ENCODE measurements around the gene PPP1R3C.

The PPP1R3C gene

DNA sequence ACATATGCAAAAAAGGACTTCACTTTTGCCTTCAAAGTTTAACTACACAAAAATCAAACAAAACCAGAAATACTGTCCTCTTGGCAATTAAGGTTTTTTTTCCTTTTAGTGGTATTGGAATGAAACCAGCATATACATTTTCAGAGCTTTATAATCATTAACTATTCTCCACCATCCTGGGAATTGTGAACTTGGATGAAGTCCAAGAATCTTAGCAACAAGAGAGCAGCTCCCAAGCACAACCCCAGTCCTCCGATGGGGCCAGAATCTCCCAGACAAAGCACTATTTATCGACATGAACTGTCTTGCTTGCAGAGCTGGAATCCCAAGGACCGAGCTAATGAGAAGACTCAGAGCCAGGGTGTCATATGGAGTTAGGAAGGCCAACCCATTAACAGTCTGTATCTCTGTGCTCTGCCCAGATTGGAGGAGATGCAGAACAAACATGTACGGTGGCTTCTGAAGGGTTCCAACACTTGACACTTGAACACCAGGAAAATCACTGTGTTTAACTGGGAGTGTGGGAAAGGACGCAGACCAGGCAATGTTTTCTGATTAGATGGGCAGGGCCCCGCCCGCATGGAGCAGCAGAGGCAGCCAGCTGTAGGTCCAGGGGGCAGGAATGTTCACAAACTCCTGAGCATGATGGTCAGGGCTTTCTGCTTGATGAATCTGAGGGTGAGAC, 35.5 kb downstream of the PPP1R3C start:
- FAIRE-seq = no peak

GRCh38 chr10:91596825-91597196, 36.1 kb downstream of the PPP1R3C start:
- FAIRE-seq = no peak

DNA sequence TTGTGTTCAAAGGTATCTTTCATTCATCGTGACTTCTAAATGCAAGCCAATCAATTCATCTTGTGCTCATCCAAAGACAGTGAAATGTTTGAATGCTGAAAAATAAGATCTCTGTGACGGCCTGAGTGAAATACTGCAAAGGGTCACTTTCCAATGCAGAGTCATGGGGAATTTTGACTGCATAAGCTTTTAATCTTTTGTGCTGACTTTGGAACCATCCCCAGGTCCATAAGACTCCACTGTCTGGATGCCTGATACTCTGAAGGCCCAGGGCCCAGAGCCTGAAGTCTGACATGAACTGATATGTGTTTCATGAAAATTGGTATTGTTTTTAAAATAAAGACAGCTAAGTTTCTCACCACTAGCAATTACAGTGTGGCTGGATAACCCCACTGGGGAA, 39.0 kb downstream of the PPP1R3C start:
- no peak for FAIRE-seq

DNA sequence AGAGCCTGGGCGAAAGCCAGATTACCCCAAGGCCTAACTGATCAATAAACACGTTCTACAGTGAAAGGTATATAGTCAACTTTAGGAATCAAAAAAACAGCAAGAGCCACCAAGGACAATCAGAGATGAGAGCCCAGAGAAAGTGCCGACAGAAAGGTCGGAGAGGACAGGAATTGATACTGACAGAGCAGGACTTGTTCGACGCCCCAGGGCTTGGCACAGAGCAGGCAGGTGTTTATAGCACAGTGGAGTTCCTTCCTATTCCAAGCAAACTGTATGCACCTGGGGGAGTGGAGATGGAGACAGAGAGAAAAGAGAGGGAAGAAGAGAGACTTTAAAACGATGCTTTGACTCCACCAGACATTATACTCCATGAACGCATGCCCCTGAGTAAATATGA, 39.5 kb downstream of the PPP1R3C start:
- FAIRE-seq = no peak

DNA sequence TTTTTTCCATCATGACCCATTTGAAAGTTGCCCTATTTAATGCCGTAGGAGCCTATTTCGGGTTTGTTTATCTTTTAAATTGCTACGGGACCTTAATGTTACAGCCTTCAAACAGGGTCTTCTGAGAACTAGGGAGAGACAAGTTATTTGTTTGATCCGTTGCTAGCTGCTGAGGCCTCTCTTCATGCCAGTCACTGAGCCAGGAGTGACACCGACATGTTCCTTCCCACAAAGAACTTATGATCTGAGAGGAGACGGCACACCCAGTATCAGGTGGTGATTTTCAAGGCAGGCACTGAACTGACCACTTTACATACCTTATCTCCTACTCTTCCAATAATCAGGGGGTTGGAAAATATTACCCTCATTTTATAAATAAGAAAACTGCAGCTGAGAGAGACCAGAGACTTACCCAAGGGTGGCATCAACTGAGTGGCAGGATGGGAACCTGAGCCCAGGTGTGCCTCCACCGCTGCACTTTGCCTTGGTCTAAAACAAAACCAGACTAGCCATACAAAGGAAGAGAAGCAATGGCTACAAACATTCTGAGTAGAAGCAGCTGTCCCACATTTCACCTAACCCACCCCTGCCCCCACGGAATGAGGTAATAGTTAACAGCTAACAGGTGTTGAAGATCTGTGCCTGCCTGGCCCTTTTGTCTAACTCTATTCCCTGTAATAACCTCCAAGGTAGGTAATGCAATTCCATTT, 40.5 kb downstream of the PPP1R3C start:
- no peak for FAIRE-seq

DNA sequence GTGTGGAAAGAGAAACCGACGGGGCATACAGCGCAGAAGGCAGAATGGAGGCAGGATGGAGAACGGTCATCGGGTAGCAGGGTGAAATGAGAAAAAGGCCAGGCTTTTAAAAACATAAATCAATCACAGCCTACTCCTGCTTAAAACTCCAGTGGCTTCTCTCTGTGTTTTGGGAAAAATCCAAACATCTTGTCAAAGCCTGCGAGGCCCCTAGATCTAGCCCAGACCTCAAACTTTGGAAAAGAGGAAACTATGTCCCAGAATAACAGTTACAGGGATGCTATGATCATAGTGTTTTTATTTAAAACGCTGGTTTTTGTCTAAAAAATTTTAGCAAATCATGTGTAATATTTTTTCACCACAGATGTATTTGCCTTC, 41.1 kb downstream of the PPP1R3C start:
- FAIRE-seq = no peak

DNA sequence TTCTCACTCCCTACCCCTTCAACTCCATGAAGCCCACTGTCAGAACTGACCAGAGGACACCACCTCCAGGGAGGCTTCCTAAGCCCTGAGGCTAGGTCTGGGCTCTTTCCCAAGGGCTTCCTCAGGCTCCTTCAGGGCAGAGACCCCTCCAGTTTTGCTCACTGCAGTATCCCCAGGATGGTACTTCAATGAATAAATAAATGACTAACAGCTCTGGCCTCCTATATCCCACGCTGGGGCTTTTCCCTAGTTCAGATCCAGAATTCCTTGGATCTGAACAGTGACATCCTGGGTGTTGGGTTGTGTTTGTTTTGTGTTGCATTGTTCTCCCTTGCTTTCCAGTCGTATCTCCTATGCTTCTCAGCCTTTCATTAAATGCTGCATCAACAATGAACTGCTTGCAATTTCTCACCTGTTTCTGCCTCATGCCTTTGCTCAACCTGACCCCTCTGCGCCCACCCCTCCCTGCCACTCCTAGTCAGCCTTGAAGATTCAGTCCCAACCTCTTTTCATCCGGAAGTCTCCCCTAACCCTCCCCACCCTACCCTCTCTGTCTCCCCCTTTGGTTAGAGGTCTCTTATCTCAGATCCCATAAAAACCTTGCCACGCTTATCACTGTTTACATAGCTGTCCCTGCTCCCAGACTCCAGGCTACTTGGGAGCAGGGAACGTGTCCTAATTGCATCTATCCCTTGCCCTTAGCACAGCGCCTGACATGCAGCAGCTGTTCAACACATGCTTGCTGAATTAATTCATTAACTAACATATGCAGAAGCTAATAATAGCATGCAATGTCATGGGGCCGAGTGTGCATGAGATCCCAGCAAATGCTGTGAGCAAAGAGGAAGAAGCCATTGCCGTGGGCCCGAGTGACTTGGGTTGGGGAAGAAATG, 41.7 kb downstream of the PPP1R3C start:
- FAIRE-seq = no peak

DNA sequence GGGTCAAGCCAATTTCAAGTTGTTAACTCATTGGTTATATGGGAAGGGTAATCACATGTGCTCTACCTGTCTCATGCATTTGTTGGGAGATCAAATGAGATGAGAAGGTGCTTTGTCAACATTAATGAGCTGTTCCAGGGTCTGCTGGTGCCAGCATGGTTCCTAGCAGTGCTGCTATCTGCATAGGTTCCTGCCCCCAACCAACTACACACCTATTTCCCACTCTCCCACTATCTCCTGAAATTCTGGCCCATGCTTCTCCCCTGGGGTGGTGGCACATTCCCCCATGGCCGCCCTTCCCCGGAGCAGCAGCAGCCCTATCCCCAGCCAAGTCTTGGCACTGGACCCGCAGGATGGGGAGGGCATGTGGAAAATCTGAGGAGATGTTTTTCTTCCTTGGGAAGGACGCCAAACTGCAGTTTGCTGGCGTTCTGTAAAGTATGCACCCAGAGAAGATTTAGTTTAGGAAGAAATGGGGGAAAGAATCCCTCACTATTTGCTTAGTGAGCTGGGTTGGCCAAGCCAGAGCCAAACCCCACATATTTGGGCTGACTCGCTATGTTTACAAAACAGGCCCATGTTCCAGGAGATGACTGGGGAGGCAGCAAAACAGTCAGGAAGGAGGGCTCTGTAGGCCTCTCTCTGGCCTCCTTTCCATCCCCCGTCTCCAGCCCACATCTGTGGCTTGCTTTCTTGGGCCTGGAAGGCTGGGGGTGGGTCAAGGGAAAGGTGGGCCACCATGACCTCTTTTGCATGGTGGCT, 42.5 kb downstream of the PPP1R3C start:
- no peak for FAIRE-seq

DNA sequence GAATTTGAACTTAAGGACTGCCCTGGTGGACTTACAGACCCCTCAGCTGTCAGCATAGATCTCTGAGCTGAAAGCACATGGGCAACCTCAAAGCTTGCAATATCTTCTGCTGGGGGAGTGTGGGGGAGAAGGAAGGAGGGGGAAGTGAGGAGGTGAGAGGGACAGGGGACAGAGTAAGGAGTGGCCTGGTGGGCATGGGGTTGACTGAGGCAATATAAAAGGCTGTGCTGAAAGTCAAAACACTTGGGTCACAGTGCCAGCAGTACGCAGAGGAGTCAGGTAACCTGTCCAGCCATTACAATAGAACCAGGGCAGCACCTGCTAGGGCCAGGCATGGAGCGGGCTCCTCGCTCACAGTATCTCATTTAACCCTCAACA, 43.2 kb downstream of the PPP1R3C start:
- FAIRE-seq = no peak

DNA sequence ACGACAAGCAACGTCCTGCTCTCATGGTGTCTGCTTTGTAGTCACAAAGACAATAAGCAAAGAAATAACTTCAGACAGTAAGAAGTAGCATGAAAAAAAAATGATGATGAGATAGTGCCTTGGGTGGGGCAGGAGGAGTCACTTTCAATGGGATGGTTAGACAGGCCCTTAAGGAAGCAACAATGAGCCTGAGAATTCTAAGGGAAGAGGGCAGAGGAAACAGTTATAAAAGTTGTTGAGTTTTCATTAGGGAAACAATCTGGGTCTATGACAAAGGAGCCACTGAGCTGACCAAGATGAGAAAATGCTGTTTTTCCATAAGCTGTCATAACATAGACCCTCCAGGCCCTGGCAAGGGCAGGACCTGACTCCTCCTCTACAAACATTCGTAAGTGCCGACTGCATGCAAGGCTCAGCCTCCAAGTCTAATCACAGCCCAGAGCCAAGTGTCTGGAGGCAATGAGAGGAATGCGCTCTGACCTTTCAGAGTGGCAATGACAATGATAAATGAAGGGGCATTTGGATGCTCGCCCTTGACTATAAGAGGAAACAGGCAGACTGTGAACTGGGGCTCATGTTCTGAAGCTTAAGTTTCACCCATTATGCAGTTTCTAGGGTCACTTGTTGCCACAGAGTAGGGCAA, 43.7 kb downstream of the PPP1R3C start:
- no peak for FAIRE-seq

DNA sequence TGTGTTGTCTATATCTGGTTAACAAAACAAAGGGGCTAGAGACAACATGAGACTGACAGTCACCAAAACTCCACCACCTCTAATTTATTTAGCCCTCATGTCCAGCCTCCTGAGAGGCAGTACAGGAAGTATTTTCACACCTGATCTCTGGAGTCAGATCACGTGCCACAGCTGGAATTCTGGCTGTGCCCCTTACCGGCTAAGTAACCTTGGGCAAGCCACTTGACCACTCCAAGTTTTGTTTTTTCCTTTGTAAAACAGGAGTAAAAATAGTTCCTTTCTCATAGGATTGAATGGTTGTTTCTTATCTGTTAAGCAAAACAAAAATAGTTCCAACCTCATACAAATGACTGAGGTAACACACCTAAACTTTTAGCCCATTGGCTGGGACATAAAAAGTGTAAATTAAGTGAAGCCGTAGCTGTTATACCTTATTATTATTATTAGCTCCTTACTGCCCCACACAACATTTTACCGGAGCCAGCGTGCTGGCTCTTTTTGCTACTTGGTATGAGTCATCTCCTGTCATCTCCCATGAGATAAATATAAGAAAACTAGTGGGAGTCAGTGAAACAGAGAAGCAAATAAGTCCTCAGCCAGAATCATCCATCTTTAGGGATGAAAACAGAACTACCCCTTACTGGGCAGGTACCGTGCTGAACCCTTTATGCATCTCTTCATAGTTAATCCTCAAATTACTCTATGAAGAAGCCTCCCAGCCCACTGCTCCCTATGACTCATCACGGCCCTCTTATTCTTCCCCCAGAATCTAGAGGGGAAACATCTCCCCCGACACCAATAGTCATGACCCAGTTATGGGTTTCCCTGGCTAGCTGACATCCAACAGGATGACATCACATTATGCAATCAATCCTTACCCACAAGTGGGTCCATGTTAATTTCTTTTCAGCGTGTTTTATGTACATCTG, 44.9 kb downstream of the PPP1R3C start:
- FAIRE-seq = no peak

DNA sequence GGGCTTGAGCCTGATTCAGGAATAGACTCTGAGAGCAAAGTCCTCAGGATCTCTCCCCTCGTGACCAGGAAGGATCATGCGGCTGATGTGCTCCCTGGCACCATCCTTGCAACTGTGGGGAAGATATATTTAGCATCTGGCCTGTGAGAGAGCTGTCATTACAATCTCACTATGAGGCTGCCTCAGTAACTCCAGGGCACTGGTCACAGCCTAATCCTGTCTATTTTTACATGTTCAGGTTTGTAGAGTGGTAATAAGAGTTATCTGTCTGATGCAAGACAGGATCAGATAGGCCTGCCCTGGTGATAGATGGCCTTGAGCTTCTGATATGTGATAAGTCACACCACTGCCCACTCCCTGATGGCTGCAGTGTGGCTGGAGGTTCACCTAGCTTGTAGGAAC, 50.7 kb downstream of the PPP1R3C start:
- FAIRE-seq = no peak

GRCh38 chr10:91579329-91579985, 53.4 kb downstream of the PPP1R3C start:
- no peak for FAIRE-seq

Data from A204.1 (cell line).